ENCODE data around the gene TEF. TPM values are rescaled to one million over a fixed set of nuclear protein-coding genes. Genes with fewer than 3 reads are reported as not detected.

TEF gene
- total RNA-seq, 4 donors from 2014 or later: 8.5 to 73.7 (median 15.1) TPM

DNA sequence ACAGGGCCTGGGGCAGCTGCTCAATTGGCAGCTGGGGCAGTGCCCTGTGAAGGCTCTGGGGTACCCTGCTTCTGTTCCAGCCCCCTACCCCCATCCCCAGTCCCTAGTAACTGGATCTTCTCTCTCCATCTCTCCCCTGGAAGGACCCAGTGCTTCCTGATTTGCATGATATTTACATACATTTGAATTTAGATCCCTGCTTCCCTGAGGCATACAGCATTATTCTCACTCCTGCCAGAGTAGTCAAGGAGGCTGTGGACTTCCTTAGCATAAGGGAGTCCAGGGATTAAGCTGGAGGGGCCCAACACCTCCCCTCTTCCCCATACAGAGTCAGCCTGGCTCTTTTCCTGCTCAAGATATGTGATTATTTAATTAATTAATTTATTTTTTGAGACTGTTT is 24.7 kb downstream of the TEF start:
- intact Hi-C loops (cut with DNase I; ENCODE audit: low total_unique reads): no loop called here
- TF ChIP-seq POLR2A (IDR thresholded peaks at IDR 0.05): no peak
- TF ChIP-seq, protein P1, sequence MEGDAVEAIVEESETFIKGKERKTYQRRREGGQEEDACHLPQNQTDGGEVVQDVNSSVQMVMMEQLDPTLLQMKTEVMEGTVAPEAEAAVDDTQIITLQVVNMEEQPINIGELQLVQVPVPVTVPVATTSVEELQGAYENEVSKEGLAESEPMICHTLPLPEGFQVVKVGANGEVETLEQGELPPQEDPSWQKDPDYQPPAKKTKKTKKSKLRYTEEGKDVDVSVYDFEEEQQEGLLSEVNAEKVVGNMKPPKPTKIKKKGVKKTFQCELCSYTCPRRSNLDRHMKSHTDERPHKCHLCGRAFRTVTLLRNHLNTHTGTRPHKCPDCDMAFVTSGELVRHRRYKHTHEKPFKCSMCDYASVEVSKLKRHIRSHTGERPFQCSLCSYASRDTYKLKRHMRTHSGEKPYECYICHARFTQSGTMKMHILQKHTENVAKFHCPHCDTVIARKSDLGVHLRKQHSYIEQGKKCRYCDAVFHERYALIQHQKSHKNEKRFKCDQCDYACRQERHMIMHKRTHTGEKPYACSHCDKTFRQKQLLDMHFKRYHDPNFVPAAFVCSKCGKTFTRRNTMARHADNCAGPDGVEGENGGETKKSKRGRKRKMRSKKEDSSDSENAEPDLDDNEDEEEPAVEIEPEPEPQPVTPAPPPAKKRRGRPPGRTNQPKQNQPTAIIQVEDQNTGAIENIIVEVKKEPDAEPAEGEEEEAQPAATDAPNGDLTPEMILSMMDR (IDR thresholded peaks at IDR 0.05): no peak
- H3K27me3 ChIP-seq: no peaks in the 10 kb centered on the region
- H3K4me3 ChIP-seq: no peak overlapping the region
- no peaks in the 10 kb centered on the region for H3K36me3 ChIP-seq
- H3K4me1 ChIP-seq: peaks cover 18% of the 10 kb centered on the region in 2 donors
- no peaks in the 10 kb centered on the region for H3K9me3 ChIP-seq
- no peak overlapping the region for H3K27ac ChIP-seq
- no peak for DNase-seq

DNA sequence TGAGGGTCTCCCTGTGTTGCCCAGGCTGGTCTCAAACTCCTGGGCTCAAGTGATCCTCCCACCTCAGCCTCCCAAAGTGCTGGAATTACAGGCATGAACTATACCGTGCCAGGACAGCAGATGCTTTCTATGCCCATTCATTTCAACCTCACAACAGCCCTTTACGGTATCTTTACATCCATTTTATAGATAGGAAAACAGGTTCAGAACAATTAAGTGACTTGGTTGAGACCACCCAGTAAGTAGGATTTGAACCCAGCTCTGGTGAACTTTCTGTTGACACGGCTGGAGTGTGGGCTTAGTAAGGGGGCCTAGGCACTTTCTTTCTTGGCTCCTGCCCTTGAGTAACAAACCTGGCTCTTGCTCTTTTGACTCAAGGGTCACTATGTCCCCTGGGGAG is 25.7 kb downstream of the TEF start:
- Histone ChIP-seq H3K36me3 (no peaks in the 10 kb centered on the region), H3K27ac (no peak overlapping the region), H3K4me1 (peaks cover 12 to 24% of the 10 kb centered on the region in 2 donors), H3K4me3 (no peak overlapping the region), H3K9me3 (no peaks in the 10 kb centered on the region), H3K27me3 (no peaks in the 10 kb centered on the region)
- no peak for DNase-seq
- TF ChIP-seq POLR2A (IDR thresholded peaks at IDR 0.05): no peak
- TF ChIP-seq, protein P1 (IDR thresholded peaks at IDR 0.05): no peak
- intact Hi-C loops (cut with DNase I; ENCODE audit: low total_unique reads): no loop called here

DNA sequence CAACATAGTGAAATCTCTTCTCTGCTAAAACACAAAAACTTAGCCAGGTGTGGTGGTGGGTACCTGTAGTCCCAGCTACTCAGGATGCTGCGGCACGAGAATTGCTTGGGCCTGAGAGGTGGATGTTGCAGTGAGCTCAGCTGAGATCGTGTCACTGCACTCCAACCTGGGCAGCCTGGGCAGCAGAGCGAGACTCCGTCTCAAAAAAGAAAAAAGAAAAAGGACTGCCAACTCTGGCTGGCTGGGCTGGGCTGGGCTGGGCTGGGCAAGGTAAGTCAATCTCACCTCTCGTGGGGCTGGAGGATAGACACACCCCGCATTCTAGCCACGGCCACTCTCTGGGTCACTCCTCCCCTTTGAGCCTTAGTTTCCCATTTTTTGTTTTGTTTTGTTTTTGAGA is 26.9 kb downstream of the TEF start:
- peak overlapping the region in 1 of 2 donors; percentile 98 for H3K27ac ChIP-seq
- intact Hi-C loops (cut with DNase I; ENCODE audit: low total_unique reads): no loop called here
- H3K4me1 ChIP-seq: peaks cover 9 to 29% of the 10 kb centered on the region in 2 donors

DNA sequence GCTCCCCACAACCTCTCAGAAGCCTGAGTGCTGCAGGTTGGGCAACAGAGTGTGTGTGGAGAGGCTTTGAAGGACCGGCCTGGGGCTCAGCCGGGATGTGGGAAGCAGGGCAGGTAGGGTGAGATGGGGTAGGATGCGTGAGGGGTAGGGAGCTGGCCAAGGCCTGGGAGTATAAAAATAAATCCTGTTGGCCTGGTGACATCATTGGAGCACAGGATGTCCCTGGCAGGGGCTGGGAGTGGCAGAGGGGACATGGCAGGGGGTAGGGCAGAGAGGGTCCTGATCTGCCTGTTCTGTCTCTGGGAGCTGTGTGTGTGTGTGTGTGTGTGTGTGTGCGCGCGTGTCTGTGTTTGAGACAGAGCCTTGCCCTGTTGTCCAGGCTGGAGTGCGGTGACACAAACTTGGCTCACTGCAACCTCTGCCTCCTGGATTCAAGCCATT is 28.6 kb downstream of the TEF start:
- peak in 1 of 2 donors; percentile 29 for DNase-seq
- H3K4me3 ChIP-seq: no peak overlapping the region

More for the DNA sequence above, 26.9 kb downstream of the TEF start:
- Histone ChIP-seq H3K27me3 (no peaks in the 10 kb centered on the region), H3K9me3 (no peaks in the 10 kb centered on the region), H3K36me3 (no peaks in the 10 kb centered on the region), H3K4me3 (no peak overlapping the region)
- no peak for TF ChIP-seq POLR2A (IDR thresholded peaks at IDR 0.05)
- TF ChIP-seq, protein P1 (IDR thresholded peaks at IDR 0.05): no peak
- no peak for DNase-seq

DNA sequence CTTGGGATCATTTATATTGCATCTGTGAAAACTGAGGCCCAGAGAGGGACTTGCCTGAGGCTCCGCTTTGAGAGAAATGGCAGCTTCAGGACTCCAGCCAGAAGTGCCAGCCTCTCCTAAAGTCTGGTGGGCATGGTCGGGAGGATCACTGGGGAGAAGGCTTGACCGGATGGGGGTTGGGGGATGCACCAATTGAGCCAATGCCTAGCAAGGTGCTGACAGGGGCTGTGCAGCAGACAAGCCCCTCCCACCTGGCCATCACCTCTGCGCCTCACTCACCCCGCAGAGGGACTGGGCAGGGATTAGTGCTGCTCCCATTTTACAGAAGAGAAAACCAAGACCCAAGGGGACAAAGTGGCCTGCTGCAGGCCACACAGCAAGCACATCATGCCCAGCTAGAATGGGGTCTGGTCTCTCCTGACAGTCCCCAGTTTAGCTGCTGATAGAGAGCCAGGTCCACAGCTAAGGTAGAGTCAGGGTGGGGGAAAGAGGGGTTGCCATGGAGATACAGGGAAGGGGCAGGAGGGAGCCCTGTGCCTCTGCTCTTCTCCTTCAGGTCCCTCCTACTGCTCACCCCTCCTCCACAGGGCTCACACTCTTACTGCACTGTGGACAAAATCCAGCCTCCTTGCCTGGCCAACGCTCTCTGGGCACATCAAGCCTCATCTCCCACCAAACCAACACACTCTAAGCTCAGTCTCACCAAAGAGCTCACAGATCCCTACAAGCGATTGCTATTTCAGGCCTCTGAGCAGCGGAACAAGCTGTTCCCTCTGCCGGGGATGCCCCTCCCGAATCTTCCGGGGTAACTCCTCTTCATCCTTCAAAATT is 29.5 kb downstream of the TEF start:
- H3K4me3 ChIP-seq: no peak overlapping the region
- H3K9me3 ChIP-seq: no peaks in the 10 kb centered on the region
- peak; percentile 36 to 46 for TF ChIP-seq POLR2A (IDR thresholded peaks at IDR 0.05)
- TF ChIP-seq, protein P1 (IDR thresholded peaks at IDR 0.05): no peak
- H3K27ac ChIP-seq: peak overlapping the region; percentile 98
- H3K27me3 ChIP-seq: no peaks in the 10 kb centered on the region
- H3K36me3 ChIP-seq: no peaks in the 10 kb centered on the region
- intact Hi-C loops (cut with DNase I; ENCODE audit: low total_unique reads): no loop called here
- H3K4me1 ChIP-seq: peaks cover 8 to 29% of the 10 kb centered on the region in 2 donors
- peak; percentile 66 to 70 for DNase-seq

More for the DNA sequence above, 28.6 kb downstream of the TEF start:
- Histone ChIP-seq H3K9me3 (no peaks in the 10 kb centered on the region), H3K4me1 (peaks cover 8 to 29% of the 10 kb centered on the region in 2 donors), H3K27ac (peak overlapping the region; percentile 98), H3K36me3 (no peaks in the 10 kb centered on the region), H3K27me3 (no peaks in the 10 kb centered on the region)
- TF ChIP-seq, protein P1 (IDR thresholded peaks at IDR 0.05): no peak
- TF ChIP-seq POLR2A (IDR thresholded peaks at IDR 0.05): no peak
- intact Hi-C loops (cut with DNase I; ENCODE audit: low total_unique reads): no loop called here

Data from uterus (tissue), 4 donors.